GM19351 (cell line): ENCODE results near the gene COX4I1.

ENCODE experiments used
- ATAC-seq: cut with Tn5 transposase; IDR thresholded peaks from one replicate; pipeline ENCODE4 v1.9.1; 2021; ENCODE audit warnings: mild to moderate bottlenecking, moderate library complexity; ENCODE audit not compliant: unreplicated experiment

COX4I1 gene

DNA sequence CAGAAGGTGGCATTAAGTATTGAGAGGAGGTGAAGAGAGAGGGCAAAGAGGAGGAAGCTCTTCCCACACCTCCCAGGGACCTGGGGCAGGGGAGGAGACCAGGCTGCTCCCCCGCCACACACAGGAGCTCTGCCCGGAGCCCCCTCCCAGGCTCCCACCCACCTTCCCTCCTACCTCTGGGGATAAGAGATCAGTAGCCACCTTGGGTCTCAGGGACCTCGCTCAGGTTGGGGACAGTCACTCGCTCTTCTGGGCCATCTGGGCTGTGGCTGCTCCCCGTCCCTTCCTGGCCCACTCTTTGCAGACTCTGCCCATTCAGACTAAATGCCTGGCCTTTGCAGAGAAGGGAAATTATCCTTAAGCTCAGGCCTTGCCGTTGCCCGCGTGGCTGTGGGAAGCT is 33.7 kb upstream of the COX4I1 start:
- ATAC-seq = no peak

DNA sequence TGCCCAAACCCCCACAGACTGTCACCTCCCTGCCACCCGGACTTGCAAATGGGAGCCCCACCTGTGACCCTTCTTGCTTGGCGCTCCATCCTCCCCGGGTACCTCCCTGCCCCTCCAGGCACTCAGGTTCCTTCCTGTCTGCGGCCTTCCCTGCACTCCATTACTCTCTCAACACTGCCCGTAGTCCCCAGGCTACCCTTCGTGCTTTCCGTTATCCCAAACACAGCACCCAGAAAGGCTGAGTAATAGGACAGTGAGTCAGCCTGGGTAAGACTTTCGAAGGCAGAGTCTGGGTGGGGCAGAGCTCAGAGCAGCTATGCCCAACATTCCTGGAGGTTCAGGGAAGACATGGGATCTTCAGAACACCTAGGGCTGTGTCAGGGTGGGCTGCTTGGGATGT is 32.0 kb upstream of the COX4I1 start:
- no peak for ATAC-seq

DNA sequence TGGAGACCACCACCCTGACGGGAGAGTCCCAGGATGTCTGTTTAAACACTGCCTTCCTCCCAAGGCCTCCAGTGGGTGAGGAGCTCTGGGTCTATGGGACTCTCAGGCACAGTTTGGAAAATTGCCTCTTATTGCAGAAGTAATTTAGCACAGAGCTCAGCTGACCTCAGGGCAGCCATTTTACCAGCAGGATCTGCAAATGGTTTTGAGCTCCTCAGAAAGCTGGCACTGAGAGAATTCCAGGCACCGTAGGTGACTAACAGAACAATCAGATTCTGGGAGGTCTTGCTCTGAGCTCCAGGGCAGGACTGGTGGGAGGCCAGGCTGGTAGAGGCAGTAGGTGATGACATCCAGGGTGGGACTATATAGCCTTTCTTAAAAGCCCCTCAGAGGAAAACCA is 31.3 kb upstream of the COX4I1 start:
- no peak for ATAC-seq

DNA sequence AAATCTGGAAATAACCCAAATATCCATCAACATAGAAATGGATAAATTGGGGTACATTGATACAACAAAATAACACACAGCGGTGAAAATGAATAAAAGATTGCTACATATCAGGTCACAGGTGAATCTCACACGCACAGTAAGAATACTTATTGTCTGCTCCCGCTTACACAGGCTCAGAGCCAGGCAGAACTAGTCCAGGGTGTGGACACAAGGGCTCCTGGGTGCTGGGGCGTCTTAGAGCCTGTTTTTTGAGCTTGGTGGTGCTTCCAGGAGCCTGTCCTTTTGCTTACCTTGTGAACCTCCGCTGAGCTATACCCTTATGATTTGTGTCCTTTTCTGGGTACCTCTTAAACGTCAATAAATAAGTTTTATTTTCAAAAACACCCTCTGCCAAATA is 28.8 kb upstream of the COX4I1 start:
- ATAC-seq = no peak

DNA sequence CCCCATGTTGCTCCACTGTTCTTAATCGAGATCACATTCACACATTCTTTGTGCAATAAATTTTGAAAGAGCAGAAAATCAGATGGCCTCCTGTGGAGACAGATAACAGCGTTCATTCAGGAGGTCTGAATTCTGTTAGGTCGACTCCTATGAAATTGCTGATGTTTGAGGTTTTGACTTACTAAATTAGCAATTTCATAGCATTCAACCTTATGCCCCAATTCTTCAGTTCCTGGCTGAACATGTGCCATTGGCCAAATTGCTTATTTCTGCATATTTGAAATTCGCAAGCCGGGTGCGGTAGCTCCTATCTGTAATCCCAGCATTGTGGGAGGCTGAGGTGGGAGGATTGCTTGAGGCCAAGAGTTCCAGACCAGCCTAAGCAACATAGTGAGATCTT is 26.5 kb upstream of the COX4I1 start:
- no peak for ATAC-seq

DNA sequence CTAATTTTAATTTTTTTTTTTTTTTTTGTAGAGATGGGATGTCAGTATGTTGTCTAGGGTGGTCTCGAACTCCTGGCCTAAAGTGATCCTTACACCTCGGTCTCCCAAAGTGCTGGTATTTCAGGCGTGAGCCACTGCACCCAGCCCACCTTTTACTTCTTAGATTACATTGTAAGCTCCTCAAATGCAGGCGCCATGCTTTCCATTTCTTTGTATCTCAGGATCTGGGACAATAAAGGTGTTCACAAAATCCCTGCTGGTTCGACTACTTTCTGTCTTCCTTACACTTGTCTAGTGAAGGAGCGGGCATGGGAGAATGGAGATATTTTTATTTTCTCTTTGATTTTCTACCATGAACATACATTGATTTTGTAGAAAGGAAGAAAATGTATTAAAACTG is 25.4 kb upstream of the COX4I1 start:
- ATAC-seq = no peak

DNA sequence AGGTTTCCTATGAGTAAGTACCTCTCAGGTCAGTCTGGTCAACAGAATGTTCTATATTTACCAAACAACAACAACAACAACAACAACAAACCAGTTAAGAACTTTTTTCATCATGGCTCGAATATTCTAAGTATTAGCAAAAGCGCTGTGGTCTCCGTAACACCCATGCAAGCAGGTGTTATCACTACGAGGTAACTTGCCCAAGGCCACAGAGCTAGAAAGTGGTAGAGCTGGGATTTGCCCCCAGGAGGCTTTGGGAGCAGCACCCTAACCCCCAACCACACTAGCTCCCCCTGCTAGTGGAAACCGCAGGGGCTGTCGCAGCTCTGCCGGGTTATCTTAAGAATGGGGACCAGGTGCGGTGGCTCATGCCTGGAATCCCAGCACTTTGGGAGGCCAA is 24.7 kb upstream of the COX4I1 start:
- ATAC-seq = no peak

DNA sequence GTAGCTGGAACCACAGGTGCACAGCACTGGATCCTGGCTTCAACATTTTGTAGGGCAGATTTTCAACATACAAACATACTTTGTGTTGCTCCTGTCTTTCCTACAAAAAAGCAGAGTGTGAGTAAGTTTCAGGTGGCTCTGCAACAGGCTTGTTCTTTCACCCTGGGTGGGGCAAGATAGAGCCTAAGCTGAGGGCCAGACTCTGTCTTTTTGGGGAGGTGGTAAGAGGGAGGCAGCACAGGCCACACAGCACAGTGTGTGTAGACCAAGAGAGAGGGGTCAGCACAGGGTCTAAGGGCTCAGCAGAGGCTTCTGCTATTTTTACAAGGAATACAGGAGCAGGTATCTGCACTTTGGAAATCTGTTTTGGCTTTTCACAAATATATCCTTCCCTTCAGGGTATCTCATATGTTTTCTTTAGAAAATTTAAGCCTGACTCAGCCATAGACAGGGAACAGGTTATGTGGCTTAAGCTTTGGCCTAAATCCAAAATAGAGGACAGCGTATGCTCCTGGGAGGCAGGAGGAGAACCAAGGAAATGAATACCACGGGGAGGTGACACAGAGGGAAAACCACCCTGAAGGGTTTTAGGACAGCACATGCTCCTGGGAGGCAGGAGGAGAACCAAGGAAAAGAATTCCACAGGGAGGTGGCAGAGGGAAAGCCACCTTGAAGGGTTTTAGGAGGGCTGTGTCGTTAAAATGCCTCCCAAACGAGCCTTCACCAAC is 21.7 kb upstream of the COX4I1 start:
- ATAC-seq = no peak

DNA sequence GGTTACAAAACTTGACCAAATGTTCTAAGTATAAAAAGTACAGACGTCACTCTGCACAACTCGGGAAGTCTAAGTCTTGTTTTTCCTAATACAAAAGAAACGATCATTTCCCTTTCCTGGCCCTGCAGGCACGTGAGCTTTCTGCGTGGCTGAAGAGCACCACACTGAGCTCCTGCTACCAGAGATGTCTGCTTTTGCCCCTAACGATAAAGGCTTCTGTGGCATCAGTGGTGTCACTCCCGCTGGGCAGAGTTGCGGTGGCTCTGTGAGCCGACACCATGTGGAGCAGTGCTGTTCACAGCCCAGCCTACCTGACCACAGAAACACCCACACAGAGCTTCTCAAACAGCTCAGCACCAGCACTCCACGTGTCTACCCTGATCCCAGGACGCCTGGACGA is 20.6 kb upstream of the COX4I1 start:
- no peak for ATAC-seq

DNA sequence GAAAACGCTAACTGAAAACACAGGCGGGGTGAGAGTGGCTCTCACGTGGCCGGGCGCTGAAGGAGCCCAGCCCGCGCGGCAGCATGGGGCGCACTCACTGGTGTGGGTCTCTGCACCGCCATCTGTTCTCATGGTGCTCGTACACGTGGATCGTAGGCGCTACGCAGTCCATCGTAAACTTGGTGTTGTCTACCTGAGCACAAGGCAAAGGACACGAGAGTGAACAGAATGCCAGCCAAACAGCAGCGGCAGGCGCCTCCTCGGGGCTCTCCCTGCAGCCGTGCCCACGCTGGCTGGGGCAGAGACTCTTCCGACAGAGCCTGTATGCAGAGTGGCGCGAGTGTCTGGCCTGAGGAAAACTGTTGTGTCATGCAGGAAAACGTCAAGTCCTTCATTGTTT is 19.2 kb upstream of the COX4I1 start:
- no peak for ATAC-seq

DNA sequence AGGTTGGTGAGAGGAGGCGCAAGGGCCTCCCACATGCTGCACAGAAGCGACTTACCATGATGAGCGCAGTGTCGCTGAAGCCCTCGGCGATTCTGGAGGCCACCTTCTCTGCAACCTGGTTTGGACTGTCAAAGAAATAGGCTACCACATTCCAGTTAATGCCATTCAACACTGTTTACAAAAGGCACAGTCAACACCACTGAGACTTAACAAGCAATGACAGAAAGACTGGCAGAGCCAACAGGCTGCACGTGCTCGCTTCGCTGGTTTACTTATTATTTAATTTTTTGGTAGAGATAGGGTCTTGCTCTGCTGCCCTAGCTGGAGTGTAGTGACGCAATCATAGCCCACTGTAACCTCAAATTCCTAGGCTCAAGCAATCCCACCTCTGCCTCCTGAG is 18.3 kb upstream of the COX4I1 start:
- no peak for ATAC-seq

DNA sequence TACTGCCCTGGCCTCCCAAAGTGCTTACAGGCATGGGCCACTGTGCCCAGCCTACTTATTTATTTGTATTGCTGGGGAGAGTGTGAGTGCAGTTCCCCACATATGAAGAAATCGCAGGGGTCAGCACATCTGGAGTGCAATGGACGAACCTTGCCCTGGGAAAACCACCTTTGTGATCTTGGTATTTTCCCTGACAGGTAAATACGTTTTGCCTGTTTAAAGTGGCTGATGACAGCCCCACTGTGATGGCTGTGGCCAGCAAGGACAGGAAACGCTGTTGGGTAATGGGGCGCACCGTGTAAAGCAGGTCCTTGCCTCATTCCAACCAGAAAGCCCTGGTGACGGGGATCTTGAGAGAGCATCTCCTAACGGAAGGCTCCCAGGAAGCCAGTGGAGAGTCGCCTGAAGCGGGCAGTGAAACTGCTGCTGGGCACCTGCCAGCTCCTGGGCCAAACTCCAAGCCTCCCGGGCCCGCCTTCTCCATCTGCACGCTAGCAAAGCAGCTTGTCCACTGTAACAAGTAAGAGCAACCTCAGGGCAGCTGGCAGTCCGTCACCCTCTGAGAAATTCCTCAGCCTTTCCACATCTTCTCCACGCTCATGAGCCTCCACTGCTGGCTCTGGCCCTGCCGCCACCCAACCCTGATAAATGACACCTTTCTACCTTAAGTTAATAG is 17.7 kb upstream of the COX4I1 start:
- no peak for ATAC-seq

DNA sequence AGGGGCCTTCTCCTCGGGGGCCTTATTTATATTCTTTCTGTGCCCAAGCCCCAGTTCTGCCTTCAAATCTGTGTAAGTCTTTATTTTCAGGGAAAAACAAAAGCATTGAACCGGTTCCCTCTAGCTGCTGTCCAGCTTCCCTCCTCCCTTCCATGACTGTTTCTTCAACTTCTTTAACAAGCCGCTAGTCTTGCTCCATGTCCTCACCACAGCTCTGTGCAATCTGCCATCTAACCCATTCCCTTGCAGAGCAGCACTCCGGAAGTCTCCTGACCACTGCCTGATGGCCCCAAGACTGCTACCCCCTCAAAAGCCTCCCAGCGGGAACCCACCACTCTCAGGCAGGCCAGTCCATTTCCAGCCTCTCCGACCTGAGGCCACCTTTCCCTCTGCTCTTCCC is 17.0 kb upstream of the COX4I1 start:
- no peak for ATAC-seq

DNA sequence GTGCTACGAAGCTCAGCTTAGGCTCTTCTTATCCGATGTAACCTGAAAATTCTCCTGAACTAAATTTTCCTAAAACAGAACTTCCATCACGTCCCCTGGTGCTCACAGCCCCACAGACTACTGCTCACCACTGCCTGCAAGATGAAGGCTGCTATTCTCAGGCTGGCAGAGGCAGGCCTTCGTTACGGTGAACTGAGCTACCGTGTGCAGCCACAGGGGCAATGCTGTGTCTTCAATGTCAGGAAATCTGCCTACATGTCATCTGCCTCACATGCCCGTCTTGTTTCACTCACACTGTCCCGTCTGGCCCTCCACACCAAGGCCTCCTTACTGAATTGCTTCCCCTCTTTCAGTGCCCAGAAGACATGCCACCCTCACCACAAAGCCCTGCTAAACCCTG is 16.1 kb upstream of the COX4I1 start:
- ATAC-seq = no peak

DNA sequence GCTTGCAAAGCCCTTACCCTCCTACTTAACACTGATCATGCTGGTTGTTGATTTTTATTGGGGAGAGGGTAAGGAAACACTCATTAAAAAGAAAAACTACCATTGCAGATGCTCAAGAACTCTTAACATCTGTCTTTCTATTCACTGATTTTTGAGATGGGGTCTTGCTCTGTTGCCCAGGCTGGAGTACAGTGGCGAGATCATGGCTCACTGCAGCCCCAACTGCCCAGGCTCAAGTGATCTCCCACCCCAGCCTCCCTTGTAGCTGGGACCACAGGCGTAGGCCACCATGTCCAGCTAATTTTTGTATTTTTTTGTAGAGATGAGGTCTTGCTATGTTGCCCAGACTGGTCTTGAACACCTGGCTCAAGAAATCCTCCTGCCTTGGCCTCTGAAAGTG is 14.7 kb upstream of the COX4I1 start:
- ATAC-seq = no peak

DNA sequence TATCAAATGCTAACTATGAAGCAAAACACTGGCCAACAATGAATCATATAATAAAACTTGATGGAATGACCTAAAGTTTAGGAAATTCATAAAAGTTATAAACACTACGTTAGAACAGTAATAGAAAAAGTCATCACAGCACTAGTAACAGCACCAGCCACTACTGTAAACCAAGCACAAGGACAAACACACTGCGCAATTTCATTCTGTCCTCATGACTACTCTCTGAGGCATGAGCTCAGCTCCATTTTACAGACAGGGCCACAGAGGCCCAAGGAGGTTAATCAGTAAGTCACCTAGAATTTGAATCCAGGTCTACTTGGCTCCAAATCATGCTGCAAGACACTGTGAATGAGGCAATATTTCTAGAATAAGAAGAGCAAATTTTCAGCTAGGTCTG is 13.6 kb upstream of the COX4I1 start:
- no peak for ATAC-seq

DNA sequence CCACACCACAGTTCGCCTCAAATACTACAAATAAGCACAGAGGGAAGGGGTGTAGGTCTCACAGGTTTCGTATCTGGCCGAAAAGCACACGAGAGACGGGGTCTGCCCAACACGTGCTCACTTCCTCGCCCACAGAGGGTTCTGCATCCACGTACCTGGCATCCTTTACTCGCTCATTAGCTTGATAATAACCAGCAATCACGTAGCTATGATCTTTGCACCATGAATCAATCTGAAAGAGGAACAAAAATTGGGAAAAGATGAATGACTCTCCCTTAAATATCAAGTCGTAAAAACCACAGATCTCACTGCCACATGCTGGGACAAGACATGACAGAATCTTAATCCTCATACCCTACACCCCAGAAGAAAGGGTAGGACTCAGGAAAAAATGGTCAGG is 10.7 kb upstream of the COX4I1 start:
- no peak for ATAC-seq

DNA sequence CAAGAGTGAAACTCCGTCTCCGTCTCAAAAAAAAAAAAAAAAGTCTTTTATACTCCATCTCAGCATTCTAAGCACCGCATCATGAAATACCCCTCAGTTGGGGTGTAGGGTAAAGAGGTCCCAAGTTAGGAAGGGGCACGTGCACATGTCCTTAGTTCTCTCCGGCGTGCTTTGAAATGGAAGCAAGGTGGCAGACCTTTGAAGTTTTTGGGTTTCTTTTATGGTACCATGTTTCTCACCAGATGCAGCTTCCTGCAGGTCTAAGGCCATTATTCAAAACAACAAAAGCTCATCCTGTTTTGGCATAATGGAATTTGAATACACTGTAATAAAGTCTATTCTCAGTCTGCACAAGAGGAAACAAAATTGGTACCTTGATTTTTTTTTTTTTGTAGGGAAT is 9.7 kb upstream of the COX4I1 start:
- no peak for ATAC-seq

DNA sequence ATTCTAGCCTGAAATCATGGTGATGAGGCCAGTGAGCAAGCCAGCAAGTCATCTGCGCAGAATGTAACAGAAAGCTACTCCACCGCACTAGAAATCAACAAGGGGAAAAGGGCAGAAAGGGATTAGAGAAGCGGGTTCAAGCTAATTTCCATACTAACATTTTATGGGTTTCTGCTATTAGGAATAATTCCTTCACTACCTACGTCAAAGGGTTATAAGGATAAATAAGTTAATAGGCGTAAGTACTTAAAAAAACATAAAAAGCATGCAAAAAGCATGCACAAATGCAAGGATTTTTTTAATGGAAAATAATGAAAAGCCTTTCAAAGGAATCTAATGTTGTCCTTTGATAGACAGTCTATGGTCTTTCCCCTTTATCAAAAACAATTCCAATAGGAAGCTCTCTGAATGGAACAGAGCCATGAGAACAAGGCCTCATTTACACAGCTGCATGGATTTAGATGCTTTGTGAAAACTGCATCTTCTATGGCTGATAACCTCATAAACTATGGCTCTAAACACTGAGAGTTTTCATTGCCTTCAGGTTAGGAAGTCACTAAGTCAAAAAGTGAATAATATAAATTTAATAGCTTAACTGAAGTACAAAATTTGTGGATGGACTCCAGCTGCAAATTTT is 5.7 kb upstream of the COX4I1 start:
- no peak for ATAC-seq

DNA sequence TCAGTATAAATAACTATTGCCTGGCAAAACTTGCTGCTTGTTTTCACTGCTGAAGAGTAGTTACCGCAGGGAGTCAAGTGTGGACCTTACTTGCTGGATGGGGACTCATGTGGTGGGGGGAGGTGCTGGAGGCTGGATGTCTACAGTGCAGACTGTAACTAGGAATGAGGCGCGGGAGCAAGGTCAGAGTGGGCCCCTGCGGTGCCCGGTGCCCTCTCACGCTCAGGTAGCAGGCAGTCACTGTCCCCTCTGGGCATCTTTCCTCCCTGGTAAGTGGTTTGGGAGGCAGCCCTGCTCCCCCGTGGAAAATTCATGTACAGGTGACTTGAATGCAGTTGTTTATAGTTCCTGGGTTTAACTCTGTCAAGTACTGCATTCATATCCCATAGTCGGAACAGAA is 4.8 kb upstream of the COX4I1 start:
- ATAC-seq = no peak

DNA sequence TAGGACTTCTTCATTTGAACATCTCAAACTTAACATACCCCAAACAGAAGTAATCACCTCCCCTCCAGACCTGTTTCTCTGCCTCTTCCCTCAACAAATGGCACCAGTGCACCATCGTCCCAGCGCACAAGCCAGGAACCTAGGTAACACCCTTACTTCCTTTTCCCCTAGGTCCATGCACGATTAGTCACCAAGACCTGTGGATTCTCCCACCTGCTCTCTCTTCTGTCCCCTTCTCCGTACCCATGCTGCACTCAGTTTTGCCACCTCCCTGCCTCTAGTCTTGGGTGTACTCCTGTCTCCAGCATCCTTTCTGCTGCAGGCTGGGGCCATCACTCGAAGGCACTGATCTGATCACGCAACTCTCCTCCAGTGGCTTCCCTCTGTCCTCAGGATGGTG is 3.3 kb upstream of the COX4I1 start:
- ATAC-seq = no peak

DNA sequence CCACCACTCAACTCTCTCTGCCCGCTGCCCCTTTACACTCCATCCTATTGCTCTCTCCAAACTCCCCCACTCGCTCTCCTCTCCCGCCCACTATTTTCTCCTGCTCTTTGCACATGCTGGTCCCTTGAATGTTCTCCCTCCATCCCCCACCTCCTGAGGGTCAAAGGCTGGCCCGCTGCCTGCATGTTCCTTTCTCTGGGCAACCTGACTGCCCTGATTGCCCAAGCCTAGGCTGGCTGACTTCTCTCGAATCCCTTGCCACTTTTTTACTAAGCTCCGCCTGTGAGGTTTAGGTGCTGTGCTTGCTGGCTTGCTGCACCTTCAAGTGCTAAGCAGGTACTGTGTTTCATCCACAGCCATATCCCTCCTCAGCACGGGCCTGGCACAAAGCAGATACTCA is 2.9 kb upstream of the COX4I1 start:
- ATAC-seq = no peak
